ENCODE results near the gene KIF2C. TPM values are rescaled to one million over a fixed set of nuclear protein-coding genes. Genes with fewer than 3 reads are reported as not detected.

KIF2C gene
- total RNA-seq = under 1 TPM in 1 of 2 donors, not detected in 1; 0.42 TPM

- Histone ChIP-seq H3K4me3 (peak within 1 kb of the TSS; percentile 76), H3K4me1 (ENCODE audit: control insufficient read depth in 1 of 2, low read depth in 2 of 2) (peaks cover 5 to 8% of the 10 kb centered on the region in 2 donors), H3K27me3 (replicated peaks; ENCODE audit: insufficient read depth) (no peaks in the 10 kb centered on the region), H3K36me3 (no peaks in the 10 kb centered on the region), H3K27ac (peak within 1 kb of the TSS; percentile 80 to 86), H3K9me3 (no peaks in the 10 kb centered on the region)
- ATAC-seq (ENCODE audit: insufficient number of reproducible peaks, low FRiP score, low read depth) (peak; percentile 92), DNase-seq (ENCODE audit: low spot score) (peak; percentile 89)
- TF ChIP-seq CTCF (IDR thresholded peaks at IDR 0.05) = no peak
Measured at GRCh38 chr1:44739307-44740178, at the start of gene KIF2C. Gene KIF2C, plus strand, starts transcription at chr1:44739837. Its CDS starts 96 bp downstream, at chr1:44739933.

- Histone ChIP-seq H3K27ac (no peak overlapping the region), H3K36me3 (no peaks in the 10 kb centered on the region), H3K9me3 (no peaks in the 10 kb centered on the region), H3K4me3 (no peak overlapping the region), H3K27me3 (replicated peaks; ENCODE audit: insufficient read depth) (no peaks in the 10 kb centered on the region), H3K4me1 (ENCODE audit: control insufficient read depth in 1 of 2, low read depth in 2 of 2) (no peaks in the 10 kb centered on the region)
- ATAC-seq (ENCODE audit: insufficient number of reproducible peaks, low FRiP score, low read depth) (no peak), DNase-seq (ENCODE audit: low spot score) (no peak)
- no peak for TF ChIP-seq CTCF (IDR thresholded peaks at IDR 0.05)
Measured at GRCh38 chr1:44693159-44693558, 46.5 kb upstream of the KIF2C start.

DNA sequence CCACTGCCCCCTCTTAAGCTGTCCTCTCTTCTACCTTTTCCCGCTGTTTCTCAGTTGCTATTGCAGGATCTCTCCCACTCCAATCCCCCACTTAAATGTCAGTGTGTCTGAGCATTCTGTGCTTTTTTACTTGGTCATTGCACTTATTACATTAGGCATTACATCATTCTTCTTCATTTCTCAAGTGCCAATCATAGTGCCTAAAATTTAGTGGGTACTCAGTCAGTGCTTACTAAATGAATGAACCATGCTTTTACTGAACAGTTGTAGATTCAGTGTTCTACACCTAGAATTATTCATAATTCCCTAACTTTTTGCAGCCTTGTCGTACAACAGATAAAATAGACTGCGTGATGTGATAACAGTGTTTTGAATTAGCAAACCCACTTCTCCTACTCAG, 45.7 kb upstream of the KIF2C start:
- no peak overlapping the region for H3K27ac ChIP-seq
- no peak overlapping the region for H3K4me3 ChIP-seq
- no peaks in the 10 kb centered on the region for H3K27me3 ChIP-seq (replicated peaks; ENCODE audit: insufficient read depth)
- no peaks in the 10 kb centered on the region for H3K9me3 ChIP-seq
- no peak for TF ChIP-seq CTCF (IDR thresholded peaks at IDR 0.05)
- no peaks in the 10 kb centered on the region for H3K4me1 ChIP-seq (ENCODE audit: control insufficient read depth in 1 of 2, low read depth in 2 of 2)
- DNase-seq (ENCODE audit: low spot score) = no peak
- H3K36me3 ChIP-seq = no peaks in the 10 kb centered on the region
- no peak for ATAC-seq (ENCODE audit: insufficient number of reproducible peaks, low FRiP score, low read depth)

DNA sequence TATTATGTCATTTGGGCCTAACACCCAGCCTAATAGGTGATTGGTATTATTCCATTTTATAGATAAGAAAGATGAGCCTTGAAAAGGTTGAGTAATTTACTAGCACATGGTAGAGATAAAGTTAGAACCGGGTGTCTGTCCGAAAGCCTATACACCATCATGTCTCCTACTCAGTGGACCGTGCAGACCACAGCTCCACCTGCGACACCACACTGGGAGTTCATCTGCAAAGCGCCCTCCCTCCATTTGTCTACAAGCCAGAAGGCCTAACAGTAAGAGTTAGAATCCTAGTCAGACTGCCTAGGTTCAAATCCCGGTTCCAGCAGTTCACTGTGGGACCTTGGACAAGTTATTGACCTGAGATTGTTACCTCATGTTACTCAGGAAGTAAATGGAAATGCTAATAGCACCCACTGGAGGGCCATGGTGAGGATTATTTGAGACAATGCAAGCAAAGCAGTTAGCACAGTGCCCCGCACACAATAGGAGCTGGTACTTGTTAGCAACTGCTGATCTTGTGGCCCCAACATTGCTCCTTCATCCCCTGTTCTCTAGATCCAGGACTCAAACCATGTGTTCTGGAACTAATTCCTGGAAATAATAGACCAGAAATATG, 44.7 kb upstream of the KIF2C start:
- ATAC-seq (ENCODE audit: insufficient number of reproducible peaks, low FRiP score, low read depth) = no peak
- no peak for DNase-seq (ENCODE audit: low spot score)
- Histone ChIP-seq H3K36me3 (no peaks in the 10 kb centered on the region), H3K27ac (no peak overlapping the region), H3K27me3 (replicated peaks; ENCODE audit: insufficient read depth) (no peaks in the 10 kb centered on the region), H3K4me1 (ENCODE audit: control insufficient read depth in 1 of 2, low read depth in 2 of 2) (no peaks in the 10 kb centered on the region), H3K9me3 (no peaks in the 10 kb centered on the region), H3K4me3 (no peak overlapping the region)
- no peak for TF ChIP-seq CTCF (IDR thresholded peaks at IDR 0.05)

GRCh38 chr1:44695671-44696070, 44.0 kb upstream of the KIF2C start:
- H3K36me3 ChIP-seq = no peaks in the 10 kb centered on the region
- DNase-seq (ENCODE audit: low spot score) (no peak), ATAC-seq (ENCODE audit: insufficient number of reproducible peaks, low FRiP score, low read depth) (no peak)
- no peaks in the 10 kb centered on the region for H3K27me3 ChIP-seq (replicated peaks; ENCODE audit: insufficient read depth)
- no peak for TF ChIP-seq CTCF (IDR thresholded peaks at IDR 0.05)
- no peak overlapping the region for H3K27ac ChIP-seq
- no peak overlapping the region for H3K4me3 ChIP-seq
- no peaks in the 10 kb centered on the region for H3K9me3 ChIP-seq
- no peaks in the 10 kb centered on the region for H3K4me1 ChIP-seq (ENCODE audit: control insufficient read depth in 1 of 2, low read depth in 2 of 2)
